ENCODE results near the gene B9D1. TPM values are rescaled to one million over a fixed set of nuclear protein-coding genes. Genes with fewer than 3 reads are reported as not detected.

B9D1 gene
- total and polyA plus RNA-seq, 2 experiments from 2014 or later = 35.2 to 63.5 TPM

GRCh38 chr17:19381361-19381740 lies 18.8 kb upstream of the B9D1 start:
- Histone ChIP-seq H3K4me2 (no peak overlapping the region), H3K9me2 (ENCODE audit: insufficient read depth) (no peaks in the 10 kb centered on the region), H3K4me1 (ENCODE audit: insufficient read depth) (peaks cover 6% of the 10 kb centered on the region), H3K36me3 (ENCODE audit: insufficient read depth) (peaks cover 10% of the 10 kb centered on the region), H3K4me3 (no peak overlapping the region), H3K27ac (ENCODE audit: low read depth) (no peak overlapping the region), H2AFZ (no peak overlapping the region), H4K20me1 (replicated peaks; ENCODE audit: insufficient read depth) (peaks cover 13% of the 10 kb centered on the region), H3K79me2 (replicated peaks; ENCODE audit: insufficient read depth) (peaks cover 31% of the 10 kb centered on the region), H3F3A (replicated peaks; ENCODE audit: low read depth) (peaks cover 16% of the 10 kb centered on the region), H3K27me3 (ENCODE audit: insufficient read depth) (no peaks in the 10 kb centered on the region)
- TF ChIP-seq ZNF331 (CRISPR knock-in tag; IDR thresholded peaks at IDR 0.05; ENCODE audit: low read depth) (no peak), EZH2 (IDR thresholded peaks at IDR 0.05; ENCODE audit: low read depth, unreplicated experiment) (no peak), ZNF462 (CRISPR knock-in tag; IDR thresholded peaks at IDR 0.05) (no peak), STAT1 (IDR thresholded peaks at IDR 0.05; ENCODE audit: unreplicated experiment) (no peak), ZNF114 (CRISPR knock-in tag; IDR thresholded peaks at IDR 0.05) (no peak), NANOG (IDR thresholded peaks at IDR 0.05; ENCODE audit: borderline replicate concordance) (no peak), REST (IDR thresholded peaks at IDR 0.05; ENCODE audit: unreplicated experiment) (no peak), ETS1 (IDR thresholded peaks at IDR 0.05) (no peak), CTCF (conservative IDR thresholded peaks at IDR 0.05; ENCODE audit: low read depth in 2 of 2) (no peak), JUNB (IDR thresholded peaks at IDR 0.05; ENCODE audit: unreplicated experiment) (no peak), EZH2phosphoT487 (IDR thresholded peaks at IDR 0.05; ENCODE audit: unreplicated experiment) (no peak), CREB1 (CRISPR knock-in tag; IDR thresholded peaks at IDR 0.05; ENCODE audit: low read depth) (no peak), POLR2AphosphoS5 (IDR thresholded peaks at IDR 0.05; ENCODE audit: low read depth) (no peak)
- ATAC-seq (no peak), DNase-seq (ENCODE audit: low spot score) (no peak)
- peaks cover 12% of the 10 kb centered on the region for H3K27me3 Mint-ChIP-seq (ENCODE audit: insufficient read depth, low read depth, poor library complexity)
- 0 out of 2 replicates have a peak overlapping the region, but pooled peaks have one; percentile 31 for H3K27ac Mint-ChIP-seq
- H3K4me3 Mint-ChIP-seq = no peak overlapping the region
- H3K36me3 Mint-ChIP-seq (ENCODE audit: low read depth) = peaks cover 67% of the 10 kb centered on the region
- H3K9me3 Mint-ChIP-seq = no peaks in the 10 kb centered on the region; the same call in 2 of the 3 replicates
- peaks cover 28% of the 10 kb centered on the region for H3K4me1 Mint-ChIP-seq
